ENCODE measurements around the gene BMAL1. TPM values are rescaled to one million over a fixed set of nuclear protein-coding genes. Genes with fewer than 3 reads are reported as not detected.
"Not testable (repeated sequence)": the region's sequence is repeated elsewhere in the genome, so short reads cannot be mapped to it uniquely, and the experiment has no call there.

The BMAL1 gene
- total RNA-seq, 2 donors from 2014 or later, result 61.4 to 82.1 TPM

DNA sequence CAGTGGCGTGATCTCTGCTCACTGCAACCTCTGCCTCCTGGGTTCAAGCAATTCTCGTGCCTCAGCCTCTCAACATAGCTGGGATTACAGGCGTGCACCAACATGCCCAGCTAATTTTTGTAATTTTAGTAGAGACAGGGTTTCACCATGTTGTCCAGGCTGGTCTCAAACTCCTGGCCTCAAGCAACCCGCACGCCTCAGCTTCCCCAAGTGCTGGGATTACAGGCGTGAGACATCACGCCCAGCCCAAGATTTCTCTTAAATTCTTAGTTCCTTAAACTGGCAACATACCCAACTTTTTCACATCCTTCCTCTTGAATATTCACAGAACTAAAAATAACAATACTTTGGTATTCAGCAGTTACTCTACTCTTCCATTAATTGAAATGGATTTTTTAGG is 159.2 kb downstream of the BMAL1 start:
- peaks cover 24 to 28% of the 10 kb centered on the region in 2 donors for H3K4me1 Mint-ChIP-seq (ENCODE audit: low read depth in 2 of 2)
- not testable (repeated sequence) for H3K9me3 Mint-ChIP-seq; H3K36me3 Mint-ChIP-seq; DNase-seq (ENCODE audit: low spot score); ATAC-seq; H3K4me3 Mint-ChIP-seq; H3K27ac Mint-ChIP-seq; H3K27me3 Mint-ChIP-seq

Other genes with a start within 250 kb of the BMAL1 start
- 10 to 100 TPM; 25.8 to 34.6 TPM for gene BTBD10, start 185.4 kb downstream of the BMAL1 start, total RNA-seq
- gene PTH, start 218.2 kb downstream of the BMAL1 start, total RNA-seq, result not detected